IMR-90 (cell line): ENCODE results near the gene HBEGF. TPM values are rescaled to one million over a fixed set of nuclear protein-coding genes. Genes with fewer than 3 reads are reported as not detected.

ENCODE experiments used
- ATAC-seq: fragments of 200-7000 bp; cut with Tn5 transposase; 2 replicates; pipeline ENCODE4 v1.9.1; 2020; ENCODE audit warnings: low read depth, mild to moderate bottlenecking, moderate library complexity
- BruUV-seq: library from RNA; stranded (reverse); fragments of 400-500 nt; replicated peaks from 2 replicates; lab custom pipeline; 2021; lab: Mats Ljungman, UMichigan
- CTCF ChIA-PET: fragments of 300-600 bp; formaldehyde crosslinking; extraction: SDS; loops from one replicate; lab custom pipeline; 2021; ENCODE audit warnings: antibody characterized with exemption; lab: Yijun Ruan, JAX
- POLR2A ChIA-PET: fragments of 300-600 bp; sonication (Branson Sonifier 250); formaldehyde crosslinking; loops from one replicate; lab custom pipeline; 2022; ENCODE audit warnings: antibody characterized with exemption; ENCODE audit not compliant: unreplicated experiment; lab: Charles Lee
- DNase-seq: peaks from one replicate; pipeline ENCODE4 v3.0.0; 2013
- H2AFZ ChIP-seq: replicated peaks from 2 replicates; pipeline ENCODE3; 2013; ENCODE audit warnings: low read length, mild to moderate bottlenecking; ENCODE audit not compliant: poor library complexity
- H2AK5ac ChIP-seq: 2 replicates; pipeline ENCODE4 v1.6.1; 2013; ENCODE audit warnings: low read depth, low read length, inconsistent platforms
- H2AK9ac ChIP-seq: replicated peaks from 2 replicates; pipeline ENCODE3; 2013; ENCODE audit warnings: mild to moderate bottlenecking, low read depth, low read length, moderate library complexity; ENCODE audit not compliant: poor library complexity
- H2BK120ac ChIP-seq: 2 replicates; pipeline ENCODE4 v1.6.1; 2013; ENCODE audit warnings: low read depth, low read length, inconsistent platforms
- H2BK15ac ChIP-seq: 3 replicates; pipeline ENCODE4 v1.6.1; 2013; ENCODE audit warnings: low read depth, low read length, inconsistent platforms
- H2BK20ac ChIP-seq: 2 replicates; pipeline ENCODE4 v1.6.1; 2013; ENCODE audit warnings: low read depth, mild to moderate bottlenecking, inconsistent platforms, low read length, moderate library complexity
- H2BK5ac ChIP-seq: 2 replicates; pipeline ENCODE4 v1.6.1; 2013; ENCODE audit warnings: mild to moderate bottlenecking, low read depth, low read length, inconsistent platforms; ENCODE audit not compliant: poor library complexity, severe bottlenecking
- H3K14ac ChIP-seq: replicated peaks from 2 replicates; pipeline ENCODE4 v1.6.1; 2013; ENCODE audit warnings: low read depth, low read length, inconsistent platforms
- H3K18ac ChIP-seq: 2 replicates; pipeline ENCODE4 v1.6.1; 2013; ENCODE audit warnings: low read depth, low read length, control low read depth
- H3K23ac ChIP-seq: 2 replicates; pipeline ENCODE4 v1.6.1; 2013; ENCODE audit warnings: low read depth, low read length, inconsistent platforms
- H3K27ac ChIP-seq: 2 replicates; pipeline ENCODE4 v1.5.1; 2013; ENCODE audit warnings: mild to moderate bottlenecking, control low read depth, low read length; ENCODE audit not compliant: insufficient read depth
- H3K27me3 ChIP-seq: 2 replicates; pipeline ENCODE4 v1.6.1; 2013; ENCODE audit warnings: low read length; ENCODE audit not compliant: control insufficient read depth, insufficient read depth
- H3K36me3 ChIP-seq: 2 replicates; pipeline ENCODE4 v1.6.1; 2013; ENCODE audit warnings: low read length, mixed read lengths; ENCODE audit not compliant: control insufficient read depth, insufficient read depth
- H3K4ac ChIP-seq: 2 replicates; pipeline ENCODE4 v1.6.1; 2013; ENCODE audit warnings: low read depth, low read length, inconsistent platforms
- H3K4me1 ChIP-seq: 2 replicates; pipeline ENCODE4 v1.6.1; 2013; ENCODE audit warnings: low read length, mixed read lengths; ENCODE audit not compliant: control insufficient read depth, insufficient read depth
- H3K4me2 ChIP-seq: 2 replicates; pipeline ENCODE4 v1.6.1; 2013; ENCODE audit warnings: low read depth, mild to moderate bottlenecking, control low read depth, low read length, moderate library complexity
- H3K4me3 ChIP-seq: 2 replicates; pipeline ENCODE4 v1.5.1; 2013; ENCODE audit warnings: low read depth, mild to moderate bottlenecking, control low read depth, low read length, moderate library complexity; ENCODE audit not compliant: insufficient read depth
- H3K56ac ChIP-seq: 2 replicates; pipeline ENCODE4 v1.6.1; 2013; ENCODE audit warnings: low read length, inconsistent platforms; ENCODE audit not compliant: insufficient read depth; ENCODE audit errors: extremely low read depth
- H3K79me1 ChIP-seq, 2 experiments: 2 replicates each; pipeline ENCODE4 v1.6.1; 2013; ENCODE audit warnings: low read length in 2 of 2, inconsistent platforms in 1 of 2, low read depth in 1 of 2
- H3K9ac ChIP-seq: 2 replicates; pipeline ENCODE4 v1.6.1; 2013; ENCODE audit warnings: low read depth, low read length, control low read depth
- H3K9me1 ChIP-seq: 2 replicates; pipeline ENCODE4 v1.6.1; 2013; ENCODE audit warnings: low read length, inconsistent platforms; ENCODE audit not compliant: insufficient read depth
- H3K9me3 ChIP-seq: 2 replicates; pipeline ENCODE4 v1.6.1; 2013; ENCODE audit warnings: low read length; ENCODE audit not compliant: control insufficient read depth, insufficient read depth
- H4K20me1 ChIP-seq: 2 replicates; pipeline ENCODE4 v1.6.1; 2013; ENCODE audit warnings: low read length, inconsistent platforms; ENCODE audit not compliant: insufficient read depth
- H4K5ac ChIP-seq: 2 replicates; pipeline ENCODE4 v1.6.1; 2013; ENCODE audit warnings: mild to moderate bottlenecking, low read depth, low read length, control low read depth
- H4K8ac ChIP-seq, 2 experiments: 2 replicates each; pipeline ENCODE4 v1.6.1; 2013; ENCODE audit warnings: low read depth in 2 of 2, low read length in 2 of 2, control low read depth in 1 of 2, inconsistent platforms in 1 of 2
- H4K91ac ChIP-seq: 2 replicates; pipeline ENCODE4 v1.6.1; 2013; ENCODE audit warnings: low read depth, low read length, inconsistent platforms; ENCODE audit not compliant: insufficient read depth
- BHLHE40 ChIP-seq: fragments of 150-350 bp; IDR thresholded peaks from 2 replicates; pipeline ENCODE4 v1.6.1; 2016; ENCODE audit warnings: mild to moderate bottlenecking, low read depth, low read length
- CEBPB ChIP-seq: IDR thresholded peaks from 2 replicates; pipeline ENCODE4 v1.6.1; 2012; ENCODE audit warnings: low read depth, low read length, improper control_type of control experiment
- CHD1 ChIP-seq: IDR thresholded peaks from 2 replicates; pipeline ENCODE4 v1.6.1; 2012; ENCODE audit warnings: low read depth, low read length, improper control_type of control experiment
- CTCF ChIP-seq: conservative IDR thresholded peaks from 2 replicates; pipeline ENCODE4 v1.5.1; 2012; ENCODE audit warnings: mild to moderate bottlenecking, low read depth, low read length, improper control_type of control experiment
- FOS ChIP-seq: fragments of 150-350 bp; IDR thresholded peaks from 2 replicates; pipeline ENCODE4 v1.6.1; 2016; ENCODE audit warnings: low read depth, low read length
- MAFK ChIP-seq: IDR thresholded peaks from 2 replicates; pipeline ENCODE4 v1.6.1; 2012; ENCODE audit warnings: low read depth, low read length, improper control_type of control experiment
- MAZ ChIP-seq: IDR thresholded peaks from 2 replicates; pipeline ENCODE4 v1.6.1; 2012; ENCODE audit warnings: low read depth, mild to moderate bottlenecking, low read length, improper control_type of control experiment, moderate library complexity, borderline replicate concordance
- NFE2L2 ChIP-seq: fragments of 150-350 bp; IDR thresholded peaks from 2 replicates; pipeline ENCODE4 v1.6.1; 2016; ENCODE audit warnings: low read depth, mild to moderate bottlenecking, low read length
- POLR2A ChIP-seq: IDR thresholded peaks from 2 replicates; pipeline ENCODE4 v1.6.1; 2012; ENCODE audit warnings: mild to moderate bottlenecking, low read depth, low read length
- RCOR1 ChIP-seq: IDR thresholded peaks from 2 replicates; pipeline ENCODE4 v1.6.1; 2012; ENCODE audit warnings: mild to moderate bottlenecking, low read length, improper control_type of control experiment; ENCODE audit not compliant: insufficient replicate concordance
- RFX5 ChIP-seq: IDR thresholded peaks from 2 replicates; pipeline ENCODE4 v1.8.0; 2012; ENCODE audit warnings: low read depth, mild to moderate bottlenecking, low read length, moderate library complexity
- USF2 ChIP-seq: fragments of 150-350 bp; IDR thresholded peaks from 2 replicates; pipeline ENCODE4 v1.6.1; 2017; ENCODE audit warnings: mild to moderate bottlenecking, antibody characterized with exemption, low read length, low read depth
- WGBS, 2 experiments: methylation state at CpG; one replicate each; pipeline versions ENCODE4 v1.1.5 to v1.1.7; 2013; ENCODE audit warnings: missing lambda C conversion rate in 2 of 2; ENCODE audit not compliant: insufficient read length in 1 of 2; ENCODE audit errors: extremely low coverage in 2 of 2; 5-methylcytosine and 5-hydroxymethylcytosine counted together
- dilution Hi-C: fragments of 300-500 bp; cut with HindIII; formaldehyde crosslinking; loops from one replicate; pipeline ENCODE4 v1.14.3; 2018; ENCODE audit warnings: low sequenced_read_pairs; ENCODE audit not compliant: unreplicated experiment
- in situ Hi-C: fragments of 300-500 bp; cut with MboI; formaldehyde crosslinking; loops from 3 replicates; pipeline ENCODE4 v1.14.3; 2019; ENCODE audit warnings: low sequenced_read_pairs, inconsistent platforms, mixed read lengths
- intact Hi-C: fragments of 100-400 bp; cut with micrococcal nuclease; formaldehyde crosslinking; loops from 2 replicates; pipeline ENCODE4 v1.10.0; 2022
- polyA plus RNA-seq, 3 experiments: library from polyadenylated mRNA; depleted of rRNA; stranded (reverse); fragments of >200 nt; gene quantifications; 2 replicates each; pipeline ENCODE4 v1.2.3, GENCODE V29; 2012; ENCODE audit warnings: low replicate concordance in 1 of 3
- total RNA-seq: library from RNA; depleted of rRNA; stranded (reverse); fragments of >200 nt; gene quantifications from 2 replicates; pipeline ENCODE4 v1.2.3, GENCODE V29; 2012
- TF ChIP-seq, protein P1 (sequence below): fragments of 150-350 bp; IDR thresholded peaks from 2 replicates; pipeline ENCODE4 v1.6.1; 2016; ENCODE audit warnings: low read depth, mild to moderate bottlenecking, low read length, moderate library complexity, borderline replicate concordance

HBEGF gene
- total and polyA plus RNA-seq, 2 of the 4 experiments (the other 2 are of a cell fraction), result 18.8 to 36.1 TPM

DNA sequence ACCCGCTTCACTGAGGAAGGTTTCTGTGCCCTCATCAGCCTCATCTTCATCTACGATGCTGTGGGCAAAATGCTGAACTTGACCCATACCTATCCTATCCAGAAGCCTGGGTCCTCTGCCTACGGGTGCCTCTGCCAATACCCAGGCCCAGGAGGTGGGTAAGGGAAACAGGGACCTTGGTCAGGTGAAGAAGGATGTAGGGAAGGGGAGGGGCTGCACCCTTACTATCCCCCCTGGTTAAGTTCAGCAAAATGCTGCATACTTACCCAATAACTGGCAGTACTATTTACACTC lies 18.0 kb upstream of the HBEGF start:
- no peak overlapping the region for H4K91ac ChIP-seq
- POLR2A ChIA-PET, result no interaction called here
- no peak overlapping the region for H2AK5ac ChIP-seq
- H3K79me1 ChIP-seq, result no peaks in the 10 kb centered on the region
- H3K4me2 ChIP-seq, result no peak overlapping the region
- H3K27me3 ChIP-seq, result peaks cover 18% of the 10 kb centered on the region; the same call in 1 of the 2 replicates
- TF ChIP-seq CEBPB (no peak), BHLHE40 (no peak), FOS (no peak), MAZ (no peak), RCOR1 (no peak), CHD1 (no peak), MAFK (no peak), USF2 (no peak), RFX5 (no peak), POLR2A (no peak), CTCF (no peak), NFE2L2 (no peak)
- TF ChIP-seq, protein P1, sequence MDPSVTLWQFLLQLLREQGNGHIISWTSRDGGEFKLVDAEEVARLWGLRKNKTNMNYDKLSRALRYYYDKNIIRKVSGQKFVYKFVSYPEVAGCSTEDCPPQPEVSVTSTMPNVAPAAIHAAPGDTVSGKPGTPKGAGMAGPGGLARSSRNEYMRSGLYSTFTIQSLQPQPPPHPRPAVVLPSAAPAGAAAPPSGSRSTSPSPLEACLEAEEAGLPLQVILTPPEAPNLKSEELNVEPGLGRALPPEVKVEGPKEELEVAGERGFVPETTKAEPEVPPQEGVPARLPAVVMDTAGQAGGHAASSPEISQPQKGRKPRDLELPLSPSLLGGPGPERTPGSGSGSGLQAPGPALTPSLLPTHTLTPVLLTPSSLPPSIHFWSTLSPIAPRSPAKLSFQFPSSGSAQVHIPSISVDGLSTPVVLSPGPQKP, result no peak
- no CpG with 5 or more reads among the region's 3 CpGs for WGBS, 2 experiments
- no peak overlapping the region for H4K5ac ChIP-seq
- intact Hi-C loops, result no loop called here
- in situ Hi-C loops, result loop anchor here (25.0 kb wide), 1 partner anchor 577 kb away; the partner anchor contains the start of gene PSD2
- no peaks in the 10 kb centered on the region for H3K9me3 ChIP-seq
- DNase-seq, result no peak
- no peak overlapping the region for H2BK120ac ChIP-seq
- H3K4ac ChIP-seq, result no peak overlapping the region
- no peak overlapping the region for H3K4me3 ChIP-seq
- no peak overlapping the region for H3K18ac ChIP-seq
- H2AFZ ChIP-seq, result no peak overlapping the region
- dilution Hi-C loops, result no loop called here
- H3K27ac ChIP-seq, result no peak overlapping the region
- no peaks in the 10 kb centered on the region for H3K36me3 ChIP-seq
- H2BK20ac ChIP-seq, result no peak overlapping the region
- no peak overlapping the region for H3K56ac ChIP-seq
- no peak overlapping the region for H2BK5ac ChIP-seq
- ATAC-seq, result no peak
- H3K4me1 ChIP-seq, result no peaks in the 10 kb centered on the region
- H3K9ac ChIP-seq, result no peak overlapping the region
- no peak overlapping the region for H2BK15ac ChIP-seq
- H4K20me1 ChIP-seq, result no peaks in the 10 kb centered on the region
- CTCF ChIA-PET, result interaction anchor here (1.5 kb wide), 1 partner anchor 120 kb away, joined by 10 read pairs; no protein-coding TSS in a partner anchor
- no peak overlapping the region for H2AK9ac ChIP-seq
- no peaks in the 10 kb centered on the region for H3K9me1 ChIP-seq
- BruUV-seq, result no TSS peak
- no peak overlapping the region for H3K23ac ChIP-seq
- no peak overlapping the region for H4K8ac ChIP-seq
- no peak overlapping the region for H3K14ac ChIP-seq
